Activated CD4-positive, CD25-positive, alpha-beta regulatory T cell (primary cell): ENCODE data around the gene METTL6.
"Not testable (repeated sequence)": the region's sequence is repeated elsewhere in the genome, so short reads cannot be mapped to it uniquely, and the experiment has no call there.

Experiments used
- DNase-seq, 4 experiments: peaks; one replicate each; lab custom pipeline; 2025; lab: John Stamatoyannopoulos, UW

METTL6 gene

GRCh38 chr3:15368561-15369135 lies 58.7 kb downstream of the METTL6 start:
- DNase-seq = no peak

GRCh38 chr3:15367059-15367458 lies 60.3 kb downstream of the METTL6 start:
- DNase-seq = no peak

GRCh38 chr3:15364078-15364477 lies 63.3 kb downstream of the METTL6 start:
- DNase-seq = not testable (repeated sequence)

- DNase-seq = peak in 2 of 4 experiments; percentile 24 to 42
These were observed 65.7 kb downstream of the METTL6 start for GRCh38 chr3:15361494-15362214.

GRCh38 chr3:15360788-15361493 lies 66.4 kb downstream of the METTL6 start:
- no peak for DNase-seq
